Stimulated activated effector memory CD8-positive, alpha-beta T cell treated with anti-CD3 and anti-CD28 coated beads, Interleukin-12 subunit alpha, Interleukin-12 subunit beta, amount 100 ng/mL, for 72 hours (primary cell): ENCODE measurements around the gene MTO1.
"Not testable (repeated sequence)": the region's sequence is repeated elsewhere in the genome, so short reads cannot be mapped to it uniquely, and the experiment has no call there.

Experiments
- ATAC-seq: fragments of 150-1000 bp; cut with Tn5 transposase; 2 replicates; pipeline ENCODE4 v1.10.0; 2021
- DNase-seq, 2 donors: peaks; one replicate each; pipeline ENCODE4 v3.0.0; 2021 to 2022; ENCODE audit warnings: low spot score in 2 of 2
- H3K27ac Mint-ChIP-seq: one replicate; pipeline ENCODE4 v1.8.0; 2022; ENCODE audit warnings: mild to moderate bottlenecking, mixed read lengths
- H3K36me3 Mint-ChIP-seq: one replicate; pipeline ENCODE4 v1.8.0; 2022; ENCODE audit warnings: mild to moderate bottlenecking, mixed read lengths
- H3K4me1 Mint-ChIP-seq: one replicate; pipeline ENCODE4 v1.8.0; 2022; ENCODE audit warnings: mixed read lengths
- H3K4me3 Mint-ChIP-seq: one replicate; pipeline ENCODE4 v1.8.0; 2022; ENCODE audit warnings: mild to moderate bottlenecking, mixed read lengths
- H3K9me3 Mint-ChIP-seq: one replicate; pipeline ENCODE4 v1.8.0; 2022; ENCODE audit warnings: mixed read lengths

Gene MTO1, protein sequence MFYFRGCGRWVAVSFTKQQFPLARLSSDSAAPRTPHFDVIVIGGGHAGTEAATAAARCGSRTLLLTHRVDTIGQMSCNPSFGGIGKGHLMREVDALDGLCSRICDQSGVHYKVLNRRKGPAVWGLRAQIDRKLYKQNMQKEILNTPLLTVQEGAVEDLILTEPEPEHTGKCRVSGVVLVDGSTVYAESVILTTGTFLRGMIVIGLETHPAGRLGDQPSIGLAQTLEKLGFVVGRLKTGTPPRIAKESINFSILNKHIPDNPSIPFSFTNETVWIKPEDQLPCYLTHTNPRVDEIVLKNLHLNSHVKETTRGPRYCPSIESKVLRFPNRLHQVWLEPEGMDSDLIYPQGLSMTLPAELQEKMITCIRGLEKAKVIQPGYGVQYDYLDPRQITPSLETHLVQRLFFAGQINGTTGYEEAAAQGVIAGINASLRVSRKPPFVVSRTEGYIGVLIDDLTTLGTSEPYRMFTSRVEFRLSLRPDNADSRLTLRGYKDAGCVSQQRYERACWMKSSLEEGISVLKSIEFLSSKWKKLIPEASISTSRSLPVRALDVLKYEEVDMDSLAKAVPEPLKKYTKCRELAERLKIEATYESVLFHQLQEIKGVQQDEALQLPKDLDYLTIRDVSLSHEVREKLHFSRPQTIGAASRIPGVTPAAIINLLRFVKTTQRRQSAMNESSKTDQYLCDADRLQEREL

GRCh38 chr6:73461537-73462350 lies at the start of gene MTO1:
Gene MTO1 (plus strand): TSS chr6:73461737. CDS start chr6:73461855, 118 bp downstream.
- H3K27ac Mint-ChIP-seq, result peak within 1 kb of the TSS; percentile 98
- ATAC-seq (peak; percentile 96), DNase-seq (peak; percentile 58 to 86)
- no peaks in the 10 kb centered on the region for H3K9me3 Mint-ChIP-seq
- H3K4me3 Mint-ChIP-seq, result peak within 1 kb of the TSS; percentile 92
- H3K36me3 Mint-ChIP-seq, result peaks cover 51% of the 10 kb centered on the region
- H3K4me1 Mint-ChIP-seq, result peaks cover 28% of the 10 kb centered on the region

- H3K27ac Mint-ChIP-seq, result no peak overlapping the region
- DNase-seq (no peak), ATAC-seq (no peak)
- peaks cover 3% of the 10 kb centered on the region for H3K4me1 Mint-ChIP-seq
- peaks cover 31% of the 10 kb centered on the region for H3K36me3 Mint-ChIP-seq
- H3K4me3 Mint-ChIP-seq, result no peak overlapping the region
- H3K9me3 Mint-ChIP-seq, result no peaks in the 10 kb centered on the region
Observed at GRCh38 chr6:73413102-73413501, 48.4 kb upstream of the MTO1 start.

- H3K4me3 Mint-ChIP-seq, result no peak overlapping the region
- H3K27ac Mint-ChIP-seq, result peak overlapping the region; percentile 71
- ATAC-seq (no peak), DNase-seq (no peak)
- H3K36me3 Mint-ChIP-seq, result peaks cover 71% of the 10 kb centered on the region
- H3K9me3 Mint-ChIP-seq, result no peaks in the 10 kb centered on the region
- H3K4me1 Mint-ChIP-seq, result peaks cover 20% of the 10 kb centered on the region
Observed at GRCh38 chr6:73418081-73418741, 43.3 kb upstream of the MTO1 start.

GRCh38 chr6:73421534-73421933 lies 40.0 kb upstream of the MTO1 start:
- Mint-ChIP-seq H3K36me3 (peaks cover 100% of the 10 kb centered on the region), H3K27ac (peak overlapping the region; percentile 73), H3K4me3 (no peak overlapping the region), H3K9me3 (no peaks in the 10 kb centered on the region), H3K4me1 (peaks cover 20% of the 10 kb centered on the region)
- DNase-seq (peak in 1 of 2 donors; percentile 39), ATAC-seq (no peak)

GRCh38 chr6:73435236-73435635 lies 26.3 kb upstream of the MTO1 start:
- H3K27ac Mint-ChIP-seq, result no peak overlapping the region

GRCh38 chr6:73443555-73443954 lies 18.0 kb upstream of the MTO1 start:
- Mint-ChIP-seq H3K4me1 (peaks cover 41% of the 10 kb centered on the region), H3K36me3 (peaks cover 100% of the 10 kb centered on the region), H3K4me3 (no peak overlapping the region), H3K9me3 (no peaks in the 10 kb centered on the region), H3K27ac (peak overlapping the region; percentile 27)
- ATAC-seq (no peak), DNase-seq (no peak)

More at GRCh38 chr6:73435236-73435635, 26.3 kb upstream of the MTO1 start:
- H3K4me3 Mint-ChIP-seq, result no peak overlapping the region
- peaks cover 99% of the 10 kb centered on the region for H3K36me3 Mint-ChIP-seq
- no peak for ATAC-seq
- no peaks in the 10 kb centered on the region for H3K4me1 Mint-ChIP-seq
- no peaks in the 10 kb centered on the region for H3K9me3 Mint-ChIP-seq
- no peak for DNase-seq

- DNase-seq, result peak; percentile 34 to 81
- Mint-ChIP-seq H3K4me1 (peaks cover 22% of the 10 kb centered on the region), H3K4me3 (peak overlapping the region; percentile 93), H3K27ac (peak overlapping the region; percentile 89), H3K36me3 (peaks cover 59% of the 10 kb centered on the region), H3K9me3 (no peaks in the 10 kb centered on the region)
- peak; percentile 70 for ATAC-seq
Observed at GRCh38 chr6:73451223-73452106, 10.1 kb upstream of the MTO1 start.

DNA sequence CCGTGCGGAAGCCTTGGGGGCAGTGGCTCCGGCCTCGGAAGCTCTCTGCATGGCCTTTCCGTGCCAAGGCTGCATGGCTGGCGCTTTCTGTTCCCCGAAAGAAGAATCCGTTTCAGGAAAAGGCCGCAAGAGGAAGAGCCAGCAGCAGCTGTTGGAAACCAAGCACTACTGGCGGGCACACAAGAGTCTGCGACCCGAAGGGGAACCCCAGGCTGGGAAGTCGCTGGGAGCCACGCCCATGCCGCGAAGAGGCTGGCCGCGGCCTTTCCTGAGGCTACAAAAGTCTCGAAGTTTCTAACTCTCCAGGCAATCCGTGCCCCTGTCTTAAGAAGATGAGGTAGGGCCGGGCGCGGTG lies 9.5 kb upstream of the MTO1 start, which contains the start of gene CGAS:
Gene CGAS, minus strand, starts transcription at position 191 of the 355 bp plus-strand sequence. Its CDS starts 116 bp downstream, at position 75.
- ATAC-seq (peak; percentile 87), DNase-seq (peak; percentile 62 to 92)
- peak within 1 kb of the TSS; percentile 93 for H3K4me3 Mint-ChIP-seq
- H3K4me1 Mint-ChIP-seq, result peaks cover 22% of the 10 kb centered on the region
- H3K9me3 Mint-ChIP-seq, result no peaks in the 10 kb centered on the region
- peak within 1 kb of the TSS; percentile 89 for H3K27ac Mint-ChIP-seq
- peaks cover 52% of the 10 kb centered on the region for H3K36me3 Mint-ChIP-seq

GRCh38 chr6:73455865-73456629 lies 5.5 kb upstream of the MTO1 start:
- peaks cover 24% of the 10 kb centered on the region for H3K4me1 Mint-ChIP-seq
- no peak for DNase-seq
- H3K4me3 Mint-ChIP-seq, result no peak overlapping the region
- H3K9me3 Mint-ChIP-seq, result no peaks in the 10 kb centered on the region
- H3K27ac Mint-ChIP-seq, result peak overlapping the region; percentile 0
- ATAC-seq, result peak; percentile 74
- peaks cover 19% of the 10 kb centered on the region for H3K36me3 Mint-ChIP-seq

- not testable (repeated sequence) for ATAC-seq, H3K9me3 Mint-ChIP-seq, DNase-seq
- peaks cover 31% of the 10 kb centered on the region for H3K36me3 Mint-ChIP-seq
- H3K4me1 Mint-ChIP-seq, result peaks cover 24% of the 10 kb centered on the region
- H3K27ac Mint-ChIP-seq, result peak overlapping the region; percentile 61
- H3K4me3 Mint-ChIP-seq, result peak overlapping the region; percentile 92
Observed at GRCh38 chr6:73459474-73459873, 2.1 kb upstream of the MTO1 start.

GRCh38 chr6:73460056-73460455 lies 1.5 kb upstream of the MTO1 start:
- H3K27ac Mint-ChIP-seq, result peak overlapping the region; percentile 61
- no peak for ATAC-seq
- no peaks in the 10 kb centered on the region for H3K9me3 Mint-ChIP-seq
- H3K4me3 Mint-ChIP-seq, result peak overlapping the region; percentile 92
- H3K36me3 Mint-ChIP-seq, result peaks cover 37% of the 10 kb centered on the region
- peaks cover 24% of the 10 kb centered on the region for H3K4me1 Mint-ChIP-seq
- no peak for DNase-seq

DNA sequence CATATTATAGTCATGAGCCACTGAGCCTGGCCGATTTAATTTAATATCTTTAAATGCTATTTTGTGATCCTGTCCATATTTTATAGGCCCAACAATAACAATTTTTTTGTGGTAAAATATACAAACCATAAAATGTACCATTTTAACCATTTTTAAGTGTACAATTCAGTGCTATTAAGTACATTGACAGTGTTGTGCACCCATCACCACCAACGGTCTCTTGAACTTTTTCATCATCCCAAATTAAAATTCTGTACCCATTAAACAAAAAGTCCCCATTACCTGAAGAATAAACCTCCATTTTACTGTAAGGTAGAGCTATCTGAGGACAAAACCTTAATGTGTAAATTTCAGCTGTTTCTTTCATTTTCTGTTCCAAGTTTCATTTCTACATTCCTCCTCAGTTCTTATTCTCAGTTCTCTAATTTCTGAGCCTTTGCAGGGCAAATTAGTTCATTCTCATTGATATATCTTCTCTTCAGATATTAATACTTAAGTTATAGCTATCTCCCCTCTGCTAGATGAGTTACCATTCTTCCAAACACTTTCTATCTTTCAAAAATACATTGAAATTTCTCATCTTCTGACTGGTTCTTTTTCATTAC lies 10.3 kb downstream of the MTO1 start:
- Mint-ChIP-seq H3K36me3 (peaks cover 100% of the 10 kb centered on the region), H3K27ac (peak overlapping the region; percentile 45), H3K9me3 (no peaks in the 10 kb centered on the region), H3K4me3 (peak overlapping the region; percentile 47), H3K4me1 (peaks cover 11% of the 10 kb centered on the region)
- ATAC-seq (peak; percentile 44), DNase-seq (no peak)

- Mint-ChIP-seq H3K4me3 (no peak overlapping the region), H3K4me1 (peaks cover 7% of the 10 kb centered on the region), H3K9me3 (no peaks in the 10 kb centered on the region), H3K27ac (no peak overlapping the region), H3K36me3 (peaks cover 100% of the 10 kb centered on the region)
- ATAC-seq, result peak; percentile 53
- no peak for DNase-seq
Observed at GRCh38 chr6:73476723-73477122, 15.2 kb downstream of the MTO1 start.
